ENCODE data around the gene LCN12. TPM values are rescaled to one million over a fixed set of nuclear protein-coding genes. Genes with fewer than 3 reads are reported as not detected.

The LCN12 gene
- total RNA-seq, 1 donor: not detected

DNA sequence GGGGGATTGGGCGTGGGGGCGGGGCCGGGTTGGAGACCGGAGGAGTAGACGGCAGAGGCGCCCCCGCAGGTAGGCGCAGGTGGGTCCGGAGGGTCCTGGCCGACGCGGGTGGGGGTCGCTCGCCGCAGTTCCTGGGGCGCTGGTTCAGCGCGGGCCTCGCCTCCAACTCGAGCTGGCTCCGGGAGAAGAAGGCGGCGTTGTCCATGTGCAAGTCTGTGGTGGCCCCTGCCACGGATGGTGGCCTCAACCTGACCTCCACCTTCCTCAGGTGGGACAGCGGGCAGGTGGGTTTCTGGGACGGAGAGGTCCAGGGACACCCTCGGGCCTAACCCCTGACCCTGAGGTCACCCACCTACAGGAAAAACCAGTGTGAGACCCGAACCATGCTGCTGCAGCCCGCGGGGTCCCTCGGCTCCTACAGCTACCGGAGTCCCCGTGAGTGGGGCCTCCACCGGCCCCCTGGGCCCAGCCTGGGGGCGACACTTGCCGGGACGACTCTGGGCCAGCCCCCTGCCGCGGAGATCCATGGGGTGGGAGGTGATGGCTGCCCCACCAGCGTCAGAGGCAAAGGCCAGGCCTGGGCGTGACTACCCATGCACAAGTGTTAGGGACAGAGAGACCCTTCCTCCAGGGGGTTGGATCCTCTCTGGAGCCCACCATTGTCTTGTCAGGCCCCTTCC lies 26.9 kb downstream of the LCN12 start:
- TF ChIP-seq, protein P1, sequence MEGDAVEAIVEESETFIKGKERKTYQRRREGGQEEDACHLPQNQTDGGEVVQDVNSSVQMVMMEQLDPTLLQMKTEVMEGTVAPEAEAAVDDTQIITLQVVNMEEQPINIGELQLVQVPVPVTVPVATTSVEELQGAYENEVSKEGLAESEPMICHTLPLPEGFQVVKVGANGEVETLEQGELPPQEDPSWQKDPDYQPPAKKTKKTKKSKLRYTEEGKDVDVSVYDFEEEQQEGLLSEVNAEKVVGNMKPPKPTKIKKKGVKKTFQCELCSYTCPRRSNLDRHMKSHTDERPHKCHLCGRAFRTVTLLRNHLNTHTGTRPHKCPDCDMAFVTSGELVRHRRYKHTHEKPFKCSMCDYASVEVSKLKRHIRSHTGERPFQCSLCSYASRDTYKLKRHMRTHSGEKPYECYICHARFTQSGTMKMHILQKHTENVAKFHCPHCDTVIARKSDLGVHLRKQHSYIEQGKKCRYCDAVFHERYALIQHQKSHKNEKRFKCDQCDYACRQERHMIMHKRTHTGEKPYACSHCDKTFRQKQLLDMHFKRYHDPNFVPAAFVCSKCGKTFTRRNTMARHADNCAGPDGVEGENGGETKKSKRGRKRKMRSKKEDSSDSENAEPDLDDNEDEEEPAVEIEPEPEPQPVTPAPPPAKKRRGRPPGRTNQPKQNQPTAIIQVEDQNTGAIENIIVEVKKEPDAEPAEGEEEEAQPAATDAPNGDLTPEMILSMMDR (IDR thresholded peaks at IDR 0.05; ENCODE audit: insufficient read depth, low read length): no peak
- H3K4me3 ChIP-seq (ENCODE audit: low read depth, low read length): no peak overlapping the region
- no peak for DNase-seq (ENCODE audit: low read depth)

DNA sequence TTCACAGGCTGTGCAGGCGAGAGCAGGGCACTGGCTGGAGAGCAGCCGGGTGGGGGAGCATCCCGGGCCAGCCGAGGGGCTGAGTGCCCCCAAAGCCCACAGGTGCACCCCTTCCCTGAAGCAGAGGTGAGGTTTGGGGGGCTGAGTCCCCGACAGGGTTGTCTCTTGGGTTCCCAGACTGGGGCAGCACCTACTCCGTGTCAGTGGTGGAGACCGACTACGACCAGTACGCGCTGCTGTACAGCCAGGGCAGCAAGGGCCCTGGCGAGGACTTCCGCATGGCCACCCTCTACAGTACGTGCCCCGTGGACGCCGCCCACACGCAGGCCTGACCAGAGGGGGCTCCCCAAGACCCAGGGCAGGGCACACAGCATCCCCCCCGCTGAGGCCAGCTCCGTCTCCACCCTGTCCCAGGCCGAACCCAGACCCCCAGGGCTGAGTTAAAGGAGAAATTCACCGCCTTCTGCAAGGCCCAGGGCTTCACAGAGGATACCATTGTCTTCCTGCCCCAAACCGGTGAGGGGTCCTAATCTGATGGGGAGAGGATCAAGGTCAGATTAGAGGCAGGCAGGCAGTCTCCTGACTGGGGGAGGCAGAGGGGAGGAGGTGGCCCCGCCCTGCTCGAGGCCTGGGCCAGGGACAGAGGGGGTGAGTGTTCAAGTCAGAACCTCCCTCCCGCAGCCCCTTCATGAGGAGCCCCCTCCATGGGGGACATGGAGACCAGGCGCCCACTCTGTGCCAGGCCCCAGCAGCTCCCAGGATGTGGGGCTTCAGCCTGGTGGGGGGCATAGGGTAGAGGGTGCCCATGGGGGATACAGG lies 27.9 kb downstream of the LCN12 start:
- TF ChIP-seq, protein P1 (IDR thresholded peaks at IDR 0.05; ENCODE audit: insufficient read depth, low read length): no peak
- H3K4me3 ChIP-seq (ENCODE audit: low read depth, low read length): no peak overlapping the region
- no peak for DNase-seq (ENCODE audit: low read depth)

DNA sequence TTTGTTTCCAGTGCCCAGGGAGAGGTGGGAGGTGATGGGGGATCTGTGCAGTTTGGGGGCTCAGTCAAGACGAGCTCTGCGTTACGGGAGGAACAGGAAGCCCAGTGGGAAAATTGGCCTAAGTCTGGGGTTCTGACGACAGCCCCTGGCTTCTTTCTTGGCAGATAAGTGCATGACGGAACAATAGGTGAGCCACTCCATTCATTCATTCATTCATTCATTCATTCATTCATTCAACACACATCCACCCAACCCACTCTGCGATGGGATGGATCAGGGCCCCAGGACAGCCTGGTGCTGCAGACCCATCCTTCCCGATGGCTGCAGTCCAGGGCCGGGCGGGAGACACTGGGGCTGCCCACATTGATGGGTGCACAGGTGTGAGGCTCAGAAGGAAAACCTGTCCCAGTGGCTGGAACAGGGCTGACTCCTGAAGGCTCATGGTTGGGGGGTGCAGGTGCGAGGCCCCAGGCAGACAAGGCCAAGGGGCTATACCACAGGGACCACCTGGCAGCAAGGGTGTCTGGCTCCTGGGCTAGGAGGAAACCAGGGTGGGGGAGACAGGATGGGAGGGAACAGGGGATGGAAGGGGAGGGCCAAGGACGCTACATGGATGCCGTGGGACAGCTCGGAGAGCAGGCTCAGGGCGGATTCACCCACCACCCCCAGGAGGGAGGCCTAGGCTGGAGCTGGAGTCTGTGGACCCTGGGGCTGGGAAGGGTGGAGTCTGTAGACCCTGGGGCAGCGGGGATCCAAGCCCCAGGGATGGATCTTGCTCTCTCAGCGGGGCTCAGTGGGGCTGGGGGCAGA lies 28.8 kb downstream of the LCN12 start:
- no peak overlapping the region for H3K4me3 ChIP-seq (ENCODE audit: low read depth, low read length)
- no peak for DNase-seq (ENCODE audit: low read depth)
- TF ChIP-seq, protein P1 (IDR thresholded peaks at IDR 0.05; ENCODE audit: insufficient read depth, low read length): no peak

DNA sequence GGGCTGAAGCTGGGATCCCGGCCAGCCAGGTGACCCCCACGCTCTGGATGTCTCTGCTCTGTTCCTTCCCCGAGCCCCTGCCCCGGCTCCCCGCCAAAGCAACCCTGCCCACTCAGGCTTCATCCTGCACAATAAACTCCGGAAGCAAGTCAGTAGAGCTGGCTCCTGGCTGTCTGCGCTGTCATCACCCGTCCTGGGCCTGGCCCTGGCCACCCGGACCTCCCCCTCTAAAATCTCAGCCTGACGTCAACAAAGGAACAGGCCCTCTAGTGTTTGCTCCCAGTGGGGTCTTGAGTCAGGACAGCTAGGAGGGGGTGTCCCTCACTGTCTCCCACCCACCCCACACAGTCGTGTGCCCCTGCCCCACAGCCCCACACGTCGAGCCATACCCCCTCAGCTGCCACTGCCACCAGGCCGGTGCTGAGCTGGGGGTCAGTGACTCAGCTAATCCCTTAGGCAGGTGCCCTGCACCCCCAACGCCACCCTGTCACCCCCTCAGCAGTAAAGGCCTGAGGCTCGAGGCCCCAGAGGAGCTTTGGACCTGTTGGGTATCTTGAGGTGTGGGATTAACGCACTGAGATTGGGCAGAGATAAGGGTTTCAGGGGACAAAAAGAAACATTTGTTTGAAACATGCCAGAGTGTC lies 29.6 kb downstream of the LCN12 start:
- TF ChIP-seq, protein P1 (IDR thresholded peaks at IDR 0.05; ENCODE audit: insufficient read depth, low read length): no peak
- no peak for DNase-seq (ENCODE audit: low read depth)

DNA sequence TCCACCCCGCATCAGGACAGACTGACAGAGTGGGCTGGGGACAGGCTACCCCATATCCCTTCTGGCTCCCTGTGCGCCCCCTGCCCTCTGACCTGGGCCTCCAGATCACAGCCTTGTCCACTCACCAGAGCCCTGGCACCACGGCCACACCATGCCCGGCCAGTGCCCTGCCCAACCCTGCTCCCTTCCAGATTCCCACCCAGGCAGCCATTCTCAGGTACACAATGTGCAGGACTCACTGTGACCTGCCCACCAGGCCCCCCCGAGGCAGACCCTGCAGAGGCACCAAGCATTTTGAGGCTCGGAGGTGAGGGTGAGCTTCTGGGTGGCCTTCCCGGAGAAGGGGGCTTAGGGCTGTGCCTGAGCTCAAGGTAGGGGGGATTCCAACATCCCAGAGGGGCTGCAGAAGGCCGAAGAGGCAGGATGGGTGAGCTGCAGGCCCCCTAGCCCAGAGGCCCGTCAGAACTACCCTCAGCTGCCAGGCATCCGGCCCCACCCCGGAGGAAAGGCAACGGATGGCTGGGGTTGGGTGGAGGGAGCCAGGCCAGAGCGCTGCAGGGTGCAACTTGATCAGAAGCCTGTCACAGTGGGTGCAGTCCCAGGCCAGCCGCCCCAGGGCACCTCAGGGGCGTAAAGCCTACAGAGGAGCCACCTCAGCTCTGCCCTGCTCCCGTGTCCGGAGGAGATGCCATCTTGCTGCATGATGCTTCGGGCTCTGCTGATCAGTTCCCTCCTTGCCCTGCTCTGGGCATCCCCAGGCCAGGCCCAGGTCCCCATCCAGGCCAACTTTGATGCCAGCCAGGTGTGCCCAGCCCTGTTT lies 30.4 kb downstream of the LCN12 start, which contains the start of gene LCNL1:
LCNL1 (plus strand) TSS at position 762 of the 820 bp plus-strand sequence. CDS start 594 bp downstream, outside the sequence.
- H3K4me3 ChIP-seq (ENCODE audit: low read depth, low read length): no peak within 1 kb of the TSS
- TF ChIP-seq, protein P1 (IDR thresholded peaks at IDR 0.05; ENCODE audit: insufficient read depth, low read length): no peak
- DNase-seq (ENCODE audit: low read depth): no peak

More for the DNA sequence above, 29.6 kb downstream of the LCN12 start:
- H3K4me3 ChIP-seq (ENCODE audit: low read depth, low read length): no peak overlapping the region

Measured in fibroblast of the aortic adventitia (primary cell).